VCaP (cell line): ENCODE data around the gene ANKFN1.

ENCODE experiments used
- H3K27ac ChIP-seq: fragments of 450-650 bp; 2 replicates; pipeline ENCODE4 v1.5.1; 2017
- TF ChIP-seq, protein P1 (sequence below): fragments of 450-650 bp; conservative IDR thresholded peaks from 2 replicates; pipeline ENCODE4 v1.5.1; 2017; ENCODE audit warnings: mild to moderate bottlenecking, moderate library complexity

ANKFN1 gene

DNA sequence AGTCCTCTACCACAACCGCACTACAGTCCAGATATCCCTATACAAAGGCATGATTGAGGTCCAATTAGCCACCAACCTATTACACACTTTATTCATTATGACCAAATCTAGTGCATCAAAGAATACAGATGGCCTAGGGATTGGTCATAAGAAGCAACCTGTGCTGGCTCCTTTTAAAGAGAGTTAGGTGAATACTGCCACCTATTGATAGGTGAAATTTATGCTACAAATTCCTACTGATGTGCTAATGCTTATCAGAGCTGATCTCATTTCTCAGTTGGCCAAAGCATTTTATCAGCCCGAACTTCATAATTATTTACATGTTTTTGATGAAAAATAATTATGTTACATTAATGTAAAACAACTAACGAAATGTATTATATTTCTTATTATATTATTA is 166.3 kb downstream of the ANKFN1 start:
- H3K27ac ChIP-seq: no peak overlapping the region
- TF ChIP-seq, protein P1, sequence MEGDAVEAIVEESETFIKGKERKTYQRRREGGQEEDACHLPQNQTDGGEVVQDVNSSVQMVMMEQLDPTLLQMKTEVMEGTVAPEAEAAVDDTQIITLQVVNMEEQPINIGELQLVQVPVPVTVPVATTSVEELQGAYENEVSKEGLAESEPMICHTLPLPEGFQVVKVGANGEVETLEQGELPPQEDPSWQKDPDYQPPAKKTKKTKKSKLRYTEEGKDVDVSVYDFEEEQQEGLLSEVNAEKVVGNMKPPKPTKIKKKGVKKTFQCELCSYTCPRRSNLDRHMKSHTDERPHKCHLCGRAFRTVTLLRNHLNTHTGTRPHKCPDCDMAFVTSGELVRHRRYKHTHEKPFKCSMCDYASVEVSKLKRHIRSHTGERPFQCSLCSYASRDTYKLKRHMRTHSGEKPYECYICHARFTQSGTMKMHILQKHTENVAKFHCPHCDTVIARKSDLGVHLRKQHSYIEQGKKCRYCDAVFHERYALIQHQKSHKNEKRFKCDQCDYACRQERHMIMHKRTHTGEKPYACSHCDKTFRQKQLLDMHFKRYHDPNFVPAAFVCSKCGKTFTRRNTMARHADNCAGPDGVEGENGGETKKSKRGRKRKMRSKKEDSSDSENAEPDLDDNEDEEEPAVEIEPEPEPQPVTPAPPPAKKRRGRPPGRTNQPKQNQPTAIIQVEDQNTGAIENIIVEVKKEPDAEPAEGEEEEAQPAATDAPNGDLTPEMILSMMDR: peak; percentile 80

DNA sequence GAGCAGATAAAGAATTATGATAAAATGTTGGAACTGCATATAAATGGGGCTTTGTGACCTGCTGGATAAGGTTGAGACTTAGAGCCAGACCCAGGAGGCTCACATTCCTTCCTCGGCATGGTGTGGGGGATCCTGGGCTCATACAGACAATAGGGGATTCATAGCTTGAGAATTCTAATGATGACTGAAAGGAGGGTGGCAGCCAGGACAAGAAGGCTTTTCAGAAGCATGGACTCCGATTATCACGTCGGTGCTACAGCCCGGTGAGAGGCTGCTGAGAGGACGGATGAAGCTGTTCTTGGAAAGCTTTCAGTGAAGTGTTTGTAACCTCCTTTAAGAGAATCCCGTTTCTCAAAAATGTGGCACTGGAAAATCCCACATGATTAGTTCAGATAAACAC is 167.2 kb downstream of the ANKFN1 start:
- TF ChIP-seq, protein P1: no peak
- H3K27ac ChIP-seq: no peak overlapping the region

DNA sequence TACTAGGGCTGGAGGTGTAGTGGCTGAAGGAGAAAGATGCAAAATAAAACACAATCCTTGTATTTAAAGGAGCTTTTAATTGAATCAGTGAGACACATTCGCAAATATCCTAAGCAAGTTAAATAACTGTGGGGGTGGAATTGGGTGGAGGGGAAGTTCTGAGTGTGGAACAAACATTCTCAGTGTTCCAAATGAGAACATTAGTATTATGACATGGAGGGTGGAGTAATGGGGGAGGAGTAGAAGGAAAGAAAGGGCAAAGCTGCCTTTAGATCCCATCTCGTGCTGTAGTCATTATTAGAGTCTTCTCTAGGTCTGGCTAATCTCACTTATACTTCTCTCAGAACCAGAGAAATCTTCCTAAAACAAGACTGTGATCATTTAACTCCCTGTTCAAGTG is 169.7 kb downstream of the ANKFN1 start:
- TF ChIP-seq, protein P1: no peak
- no peak overlapping the region for H3K27ac ChIP-seq

DNA sequence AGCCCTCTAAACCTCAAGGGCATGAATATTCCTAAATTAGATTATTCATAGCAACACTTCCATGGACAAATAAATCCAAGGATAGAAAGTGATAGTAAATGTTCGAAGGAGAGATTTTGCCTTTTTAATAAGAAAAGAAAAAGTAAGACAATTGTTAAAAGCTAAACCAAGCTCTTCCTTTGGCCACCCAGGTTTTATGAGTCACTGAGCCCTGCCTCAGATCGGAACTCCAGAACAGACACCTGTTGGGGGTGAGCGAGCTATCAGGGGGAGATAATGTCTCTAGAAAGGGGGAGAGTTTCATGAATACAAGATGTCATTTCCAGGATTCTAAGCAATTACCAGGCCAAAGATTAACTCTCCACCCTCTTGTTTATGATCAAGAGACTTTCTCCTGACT is 171.4 kb downstream of the ANKFN1 start:
- no peak overlapping the region for H3K27ac ChIP-seq
- TF ChIP-seq, protein P1: no peak

DNA sequence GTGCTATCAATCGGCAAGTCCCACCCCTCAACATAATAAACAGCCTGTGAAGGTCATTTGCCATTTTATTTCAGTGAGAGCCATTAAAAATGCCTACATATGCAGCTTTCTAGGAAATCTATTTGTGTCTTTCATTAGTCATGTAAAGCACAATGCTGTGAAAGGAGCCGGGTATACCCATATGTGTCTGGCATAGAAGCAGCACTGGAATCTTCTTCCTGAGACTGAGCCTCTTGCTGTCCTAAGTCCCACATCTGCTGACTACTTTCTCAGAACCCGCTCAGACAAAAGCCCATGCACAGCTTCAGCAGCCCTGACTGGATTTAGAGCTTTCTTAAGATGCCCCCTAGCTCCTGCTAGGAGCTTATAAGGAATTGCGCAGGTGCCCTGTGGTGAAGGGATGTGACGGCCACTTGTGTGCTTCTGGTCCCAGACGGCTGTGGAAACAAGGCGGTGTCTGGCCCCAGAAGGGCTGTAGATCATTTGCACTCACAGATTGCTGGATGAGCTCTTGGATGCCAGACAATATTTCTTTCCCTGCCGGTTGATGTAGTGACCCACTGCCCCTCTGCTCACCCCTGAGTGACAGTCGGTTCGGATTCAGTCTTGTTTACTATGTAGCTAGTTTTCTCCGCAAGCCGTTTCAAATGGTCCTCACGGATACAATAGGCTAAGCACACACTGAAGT is 172.2 kb downstream of the ANKFN1 start:
- no peak overlapping the region for H3K27ac ChIP-seq
- TF ChIP-seq, protein P1: no peak

DNA sequence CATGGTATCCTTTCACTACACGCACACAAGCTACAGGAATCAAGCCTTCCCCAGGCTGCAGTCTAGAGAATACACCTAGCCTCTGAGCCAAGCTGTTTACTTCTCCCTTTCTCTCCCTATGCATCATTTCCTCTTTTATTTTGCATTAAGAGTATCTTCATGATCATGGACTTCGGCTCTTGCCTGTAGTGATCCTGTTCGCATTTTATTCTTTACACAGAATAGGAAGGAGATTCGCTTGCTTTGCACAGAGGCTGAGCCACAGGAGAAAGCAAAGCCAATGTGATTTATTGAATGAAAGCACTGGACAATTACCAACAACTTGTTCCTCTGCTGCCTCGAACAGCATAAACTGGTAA is 172.7 kb downstream of the ANKFN1 start:
- TF ChIP-seq, protein P1: no peak
- H3K27ac ChIP-seq: no peak overlapping the region

DNA sequence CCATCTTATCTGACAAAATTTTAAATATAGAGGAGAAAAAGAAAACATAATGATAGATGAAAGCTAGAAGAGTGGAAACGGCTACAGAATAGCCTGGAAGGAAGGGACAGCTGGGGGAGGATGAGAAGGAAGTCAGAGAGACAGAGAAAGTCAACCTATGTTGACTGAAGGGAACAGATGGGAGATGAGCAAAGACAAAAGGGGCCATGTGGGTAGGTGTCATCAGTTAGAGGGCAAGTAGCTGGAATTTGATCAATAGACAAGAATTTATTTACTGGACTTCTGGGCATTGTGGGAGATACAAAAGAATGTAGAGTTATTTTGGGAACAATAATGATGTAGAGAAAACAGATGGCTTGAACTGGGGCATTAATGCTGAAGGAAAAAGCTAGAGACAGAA is 194.4 kb downstream of the ANKFN1 start:
- H3K27ac ChIP-seq: no peak overlapping the region
- TF ChIP-seq, protein P1: no peak
